ENCODE measurements around the gene SLC25A1.

DNA sequence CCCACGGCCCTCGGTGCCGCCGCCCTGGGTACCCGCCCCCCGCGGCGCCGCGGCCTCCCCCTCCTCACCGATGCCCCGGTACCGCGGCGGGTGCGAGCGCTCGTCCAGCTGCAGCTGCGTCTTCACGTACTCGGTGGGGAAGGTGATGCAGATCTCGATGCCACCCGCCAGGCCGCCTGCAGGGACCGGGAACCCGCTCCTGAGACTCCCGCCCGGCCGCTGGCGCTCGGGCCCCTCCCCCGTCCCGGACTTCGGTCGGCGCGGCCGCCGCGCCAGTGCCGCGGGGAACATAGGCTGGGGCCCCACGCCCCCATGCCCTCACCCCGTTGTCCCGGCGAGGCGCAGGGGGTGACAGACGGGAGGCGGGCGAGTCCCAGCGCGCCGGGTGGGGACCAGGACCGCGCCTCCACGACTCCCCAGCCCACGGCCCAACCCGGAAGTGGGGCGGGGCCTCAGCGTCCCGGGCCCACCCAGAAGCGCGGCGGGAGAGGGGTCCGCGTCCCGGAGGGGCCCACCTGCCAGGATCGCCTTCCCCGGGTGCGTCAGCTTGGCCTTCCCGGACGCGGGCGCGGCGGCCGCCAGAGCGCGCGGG is 375 bp downstream of the SLC25A1 start:
- TF ChIP-seq CTCF (IDR thresholded peaks at IDR 0.05) = peak in 1 of 6 experiments; percentile 6
- TF ChIP-seq POLR2A (IDR thresholded peaks at IDR 0.05) = no peak
